ENCODE measurements around the gene FAM131A.
"Not testable (repeated sequence)": the region's sequence is repeated elsewhere in the genome, so short reads cannot be mapped to it uniquely, and the experiment has no call there.

FAM131A gene

GRCh38 chr3:184336547-184337398 lies 627 bp upstream of the FAM131A start:
- no peak for FAIRE-seq
- DNase-seq (ENCODE audit: insufficient read length, low spot score) = no peak
- TF ChIP-seq TAF1 (IDR thresholded peaks at IDR 0.05; ENCODE audit: low read depth, low read length) (no peak), SPI1 (IDR thresholded peaks at IDR 0.05; ENCODE audit: low read depth, low read length) (0 out of 2 replicates have a peak, but pooled peaks have one; percentile 21)

DNA sequence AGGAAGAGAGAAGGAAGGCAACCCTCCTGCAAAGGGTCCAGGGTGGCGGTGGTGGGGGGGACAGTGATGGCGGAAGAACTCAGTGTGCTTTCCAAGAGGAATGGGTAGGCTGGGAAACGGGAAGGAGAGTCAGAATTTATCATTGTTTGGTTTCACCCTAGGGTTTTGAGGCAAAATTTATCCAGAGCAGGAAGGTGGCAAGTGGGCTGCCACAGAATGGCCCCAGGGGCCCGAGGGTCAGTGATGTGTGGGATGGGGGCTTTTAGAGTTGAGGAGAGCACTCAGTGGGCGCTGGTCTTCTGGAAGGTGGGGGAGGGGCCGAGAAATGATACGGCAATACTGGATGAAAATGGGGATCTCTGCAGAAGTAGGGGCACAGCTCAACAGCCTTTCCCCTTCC lies 581 bp downstream of the FAM131A start:
- DNase-seq (ENCODE audit: insufficient read length, low spot score) (no peak), FAIRE-seq (no peak)
- TF ChIP-seq POU2F2 (IDR thresholded peaks at IDR 0.05; ENCODE audit: low read depth, low read length) = no peak
- no peak for TF ChIP-seq PAX5 (IDR thresholded peaks at IDR 0.05; ENCODE audit: insufficient read depth, low read length, severe bottlenecking)
- TF ChIP-seq POLR2A (IDR thresholded peaks at IDR 0.05; ENCODE audit: low read depth, low read length) = no peak
- no peak for TF ChIP-seq POLR2AphosphoS5 (IDR thresholded peaks at IDR 0.05; ENCODE audit: low read depth, low read length)
- no peak for TF ChIP-seq SPI1 (IDR thresholded peaks at IDR 0.05; ENCODE audit: low read depth, low read length)
- TF ChIP-seq TAF1 (IDR thresholded peaks at IDR 0.05; ENCODE audit: low read depth, low read length) = no peak

DNA sequence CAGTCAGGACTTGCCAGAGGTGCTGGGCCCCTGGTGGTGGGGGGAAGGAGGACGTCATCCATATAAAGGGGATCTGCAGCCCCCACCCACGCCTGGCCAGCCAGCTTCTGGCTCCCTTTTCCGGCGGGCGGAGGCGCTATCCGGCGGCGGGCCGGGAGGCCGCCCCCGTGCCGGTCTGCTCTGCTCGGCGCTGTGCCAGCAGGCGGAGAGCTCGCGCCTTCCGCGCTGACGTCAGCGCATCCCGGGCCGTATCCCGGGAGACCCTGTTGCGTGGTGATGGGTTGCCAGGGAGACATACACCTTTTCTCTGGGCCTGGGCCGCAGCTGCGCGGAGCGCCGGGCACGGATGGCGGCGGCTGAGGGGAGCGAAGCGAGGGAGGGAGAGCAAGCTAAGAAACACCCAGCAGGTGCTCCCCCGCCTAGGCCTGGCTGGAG lies 1.1 kb downstream of the FAM131A start:
- DNase-seq (ENCODE audit: insufficient read length, low spot score) (no peak), FAIRE-seq (no peak)
- no peak for TF ChIP-seq PAX5 (IDR thresholded peaks at IDR 0.05; ENCODE audit: insufficient read depth, low read length, severe bottlenecking)
- TF ChIP-seq POU2F2 (IDR thresholded peaks at IDR 0.05; ENCODE audit: low read depth, low read length) = no peak
- no peak for TF ChIP-seq SPI1 (IDR thresholded peaks at IDR 0.05; ENCODE audit: low read depth, low read length)
- TF ChIP-seq POLR2AphosphoS5 (IDR thresholded peaks at IDR 0.05; ENCODE audit: low read depth, low read length) = no peak
- TF ChIP-seq TAF1 (IDR thresholded peaks at IDR 0.05; ENCODE audit: low read depth, low read length) = no peak
- no peak for TF ChIP-seq POLR2A (IDR thresholded peaks at IDR 0.05; ENCODE audit: low read depth, low read length)

DNA sequence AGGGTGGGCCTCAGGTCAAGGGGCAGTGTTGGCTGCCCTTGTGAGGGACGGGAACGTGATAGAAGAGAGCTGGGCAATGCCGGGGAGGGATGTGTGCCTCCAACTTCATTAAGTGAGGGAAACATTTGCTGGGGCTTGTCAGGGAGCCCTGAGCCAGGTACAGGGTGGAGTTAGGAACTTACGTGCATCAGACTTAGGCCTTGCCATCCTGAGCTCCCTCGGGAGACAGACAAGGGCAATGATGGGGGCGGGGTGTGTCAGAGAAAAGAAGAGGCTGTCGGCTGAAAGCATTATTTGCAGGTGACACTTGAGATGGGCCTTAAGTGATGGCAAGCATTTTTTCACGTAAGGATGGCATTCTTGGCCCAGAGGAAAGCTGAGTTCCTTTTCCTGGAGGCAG lies 1.6 kb downstream of the FAM131A start:
- DNase-seq (ENCODE audit: insufficient read length, low spot score) (no peak), FAIRE-seq (no peak)
- no peak for TF ChIP-seq POLR2AphosphoS5 (IDR thresholded peaks at IDR 0.05; ENCODE audit: low read depth, low read length)
- TF ChIP-seq SPI1 (IDR thresholded peaks at IDR 0.05; ENCODE audit: low read depth, low read length) = no peak
- no peak for TF ChIP-seq POLR2A (IDR thresholded peaks at IDR 0.05; ENCODE audit: low read depth, low read length)
- TF ChIP-seq PAX5 (IDR thresholded peaks at IDR 0.05; ENCODE audit: insufficient read depth, low read length, severe bottlenecking) = no peak
- TF ChIP-seq POU2F2 (IDR thresholded peaks at IDR 0.05; ENCODE audit: low read depth, low read length) = no peak
- TF ChIP-seq TAF1 (IDR thresholded peaks at IDR 0.05; ENCODE audit: low read depth, low read length) = no peak

- not testable (repeated sequence) for FAIRE-seq; DNase-seq (ENCODE audit: insufficient read length, low spot score)
These were observed 2.2 kb downstream of the FAM131A start for GRCh38 chr3:184339451-184340135.

DNA sequence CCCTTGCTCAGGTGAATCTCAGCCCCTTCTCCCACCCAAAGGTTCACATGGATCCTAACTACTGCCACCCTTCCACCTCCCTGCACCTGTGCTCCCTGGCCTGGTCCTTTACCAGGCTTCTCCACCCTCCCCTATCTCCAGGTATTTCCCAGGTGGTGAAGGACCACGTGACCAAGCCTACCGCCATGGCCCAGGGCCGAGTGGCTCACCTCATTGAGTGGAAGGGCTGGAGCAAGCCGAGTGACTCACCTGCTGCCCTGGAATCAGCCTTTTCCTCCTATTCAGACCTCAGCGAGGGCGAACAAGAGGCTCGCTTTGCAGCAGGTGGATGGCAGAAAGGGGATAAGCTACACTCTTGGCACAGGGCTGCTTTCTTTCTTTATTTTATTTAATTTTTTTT lies 4.5 kb downstream of the FAM131A start:
- FAIRE-seq (no peak), DNase-seq (ENCODE audit: insufficient read length, low spot score) (no peak)
- TF ChIP-seq POLR2AphosphoS5 (IDR thresholded peaks at IDR 0.05; ENCODE audit: low read depth, low read length) (no peak), TAF1 (IDR thresholded peaks at IDR 0.05; ENCODE audit: low read depth, low read length) (no peak)

DNA sequence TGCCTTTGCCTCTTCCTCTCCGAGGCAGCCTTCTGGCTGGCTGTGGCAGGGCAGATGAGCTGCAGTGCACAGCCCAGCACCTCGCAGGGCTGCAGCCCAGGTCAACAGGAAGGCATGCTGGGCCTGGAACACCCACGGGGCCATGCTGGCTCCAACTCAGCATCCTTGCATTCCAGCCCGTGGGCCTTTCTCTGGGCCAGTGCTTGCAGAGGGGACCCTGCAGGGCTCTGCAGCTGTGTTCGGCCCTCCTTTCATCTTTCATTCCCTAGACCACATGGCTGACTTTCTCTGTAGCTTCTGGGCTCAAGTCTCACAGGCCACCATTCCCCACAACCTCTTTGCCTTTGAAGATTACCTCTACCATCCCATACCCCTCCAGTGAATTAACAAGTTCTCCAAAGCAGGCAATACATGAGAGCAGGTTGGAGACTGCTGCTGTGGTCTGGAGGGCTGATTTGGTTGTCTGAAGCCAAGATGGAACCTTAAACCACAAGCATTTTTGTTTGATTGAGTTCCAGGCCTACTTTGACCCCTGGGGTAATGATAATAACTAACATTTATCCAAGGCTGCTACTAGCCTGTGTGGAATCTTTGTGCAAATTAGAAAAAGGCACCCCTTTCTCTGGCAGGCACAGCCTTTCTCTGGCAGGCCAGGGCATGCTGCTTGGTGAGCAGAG lies 5.9 kb downstream of the FAM131A start:
- DNase-seq (ENCODE audit: insufficient read length, low spot score) (no peak), FAIRE-seq (no peak)
- TF ChIP-seq POU2F2 (IDR thresholded peaks at IDR 0.05; ENCODE audit: low read depth, low read length) = no peak
- TF ChIP-seq POLR2AphosphoS5 (IDR thresholded peaks at IDR 0.05; ENCODE audit: low read depth, low read length) = no peak
- no peak for TF ChIP-seq TAF1 (IDR thresholded peaks at IDR 0.05; ENCODE audit: low read depth, low read length)
- TF ChIP-seq POLR2A (IDR thresholded peaks at IDR 0.05; ENCODE audit: low read depth, low read length) = no peak
- no peak for TF ChIP-seq PAX5 (IDR thresholded peaks at IDR 0.05; ENCODE audit: insufficient read depth, low read length, severe bottlenecking)
- TF ChIP-seq SPI1 (IDR thresholded peaks at IDR 0.05; ENCODE audit: low read depth, low read length) = no peak

GRCh38 chr3:184344579-184345316 lies 7.3 kb downstream of the FAM131A start:
- no peak for FAIRE-seq
- DNase-seq (ENCODE audit: insufficient read length, low spot score) = no peak
- no peak for TF ChIP-seq SPI1 (IDR thresholded peaks at IDR 0.05; ENCODE audit: low read depth, low read length)
- TF ChIP-seq TAF1 (IDR thresholded peaks at IDR 0.05; ENCODE audit: low read depth, low read length) = no peak
- TF ChIP-seq PAX5 (IDR thresholded peaks at IDR 0.05; ENCODE audit: insufficient read depth, low read length, severe bottlenecking) = no peak
- no peak for TF ChIP-seq POLR2A (IDR thresholded peaks at IDR 0.05; ENCODE audit: low read depth, low read length)
- no peak for TF ChIP-seq POLR2AphosphoS5 (IDR thresholded peaks at IDR 0.05; ENCODE audit: low read depth, low read length)
- no peak for TF ChIP-seq POU2F2 (IDR thresholded peaks at IDR 0.05; ENCODE audit: low read depth, low read length)

DNA sequence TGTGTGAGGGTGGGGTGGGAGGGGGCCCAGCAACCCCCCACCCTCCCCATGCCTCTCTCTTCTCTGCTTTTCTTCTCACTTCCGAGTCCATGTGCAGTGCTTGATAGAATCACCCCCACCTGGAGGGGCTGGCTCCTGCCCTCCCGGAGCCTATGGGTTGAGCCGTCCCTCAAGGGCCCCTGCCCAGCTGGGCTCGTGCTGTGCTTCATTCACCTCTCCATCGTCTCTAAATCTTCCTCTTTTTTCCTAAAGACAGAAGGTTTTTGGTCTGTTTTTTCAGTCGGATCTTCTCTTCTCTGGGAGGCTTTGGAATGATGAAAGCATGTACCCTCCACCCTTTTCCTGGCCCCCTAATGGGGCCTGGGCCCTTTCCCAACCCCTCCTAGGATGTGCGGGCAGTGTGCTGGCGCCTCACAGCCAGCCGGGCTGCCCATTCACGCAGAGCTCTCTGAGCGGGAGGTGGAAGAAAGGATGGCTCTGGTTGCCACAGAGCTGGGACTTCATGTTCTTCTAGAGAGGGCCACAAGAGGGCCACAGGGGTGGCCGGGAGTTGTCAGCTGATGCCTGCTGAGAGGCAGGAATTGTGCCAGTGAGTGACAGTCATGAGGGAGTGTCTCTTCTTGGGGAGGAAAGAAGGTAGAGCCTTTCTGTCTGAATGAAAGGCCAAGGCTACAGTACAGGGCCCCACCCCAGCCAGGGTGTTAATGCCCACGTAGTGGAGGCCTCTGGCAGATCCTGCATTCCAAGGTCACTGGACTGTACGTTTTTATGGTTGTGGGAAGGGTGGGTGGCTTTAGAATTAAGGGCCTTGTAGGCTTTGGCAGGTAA lies 8.1 kb downstream of the FAM131A start:
- TF ChIP-seq TAF1 (IDR thresholded peaks at IDR 0.05; ENCODE audit: low read depth, low read length) = no peak
- no peak for TF ChIP-seq SPI1 (IDR thresholded peaks at IDR 0.05; ENCODE audit: low read depth, low read length)
- TF ChIP-seq PAX5 (IDR thresholded peaks at IDR 0.05; ENCODE audit: insufficient read depth, low read length, severe bottlenecking) = no peak
- TF ChIP-seq POLR2AphosphoS5 (IDR thresholded peaks at IDR 0.05; ENCODE audit: low read depth, low read length) = no peak
- no peak for TF ChIP-seq POU2F2 (IDR thresholded peaks at IDR 0.05; ENCODE audit: low read depth, low read length)
- TF ChIP-seq POLR2A (IDR thresholded peaks at IDR 0.05; ENCODE audit: low read depth, low read length) = no peak
- FAIRE-seq (no peak), DNase-seq (ENCODE audit: insufficient read length, low spot score) (peak; percentile 65)

All from GM12891 (cell line).